Measurements from ENCODE around the gene ZNF497. TPM values are rescaled to one million over a fixed set of nuclear protein-coding genes. Genes with fewer than 3 reads are reported as not detected.
A peak's percentile ranks its signal among the peaks of the same experiment; 100 is the strongest.

Gene ZNF497
- total RNA-seq, 1 experiment from 2014 or later: 1.7 TPM

- TF ChIP-seq CREB1 (CRISPR knock-in tag; IDR thresholded peaks at IDR 0.05) (no peak), NR2C2 (CRISPR knock-in tag; IDR thresholded peaks at IDR 0.05) (no peak), EMX1 (CRISPR knock-in tag; IDR thresholded peaks at IDR 0.05) (0 out of 2 replicates have a peak, but pooled peaks have one; percentile 28), KAT7 (CRISPR knock-in tag; IDR thresholded peaks at IDR 0.05; ENCODE audit: borderline replicate concordance) (0 out of 2 replicates have a peak, but pooled peaks have one; percentile 17), TEAD4 (CRISPR knock-in tag; IDR thresholded peaks at IDR 0.05) (no peak), ZNF512 (CRISPR knock-in tag; IDR thresholded peaks at IDR 0.05; ENCODE audit: borderline replicate concordance) (no peak), RORB (CRISPR knock-in tag; IDR thresholded peaks at IDR 0.05) (no peak), PRDM15 (CRISPR knock-in tag; IDR thresholded peaks at IDR 0.05) (no peak), ARID4B (CRISPR knock-in tag; IDR thresholded peaks at IDR 0.05; ENCODE audit: borderline replicate concordance) (no peak), NFYB (CRISPR knock-in tag; conservative IDR thresholded peaks at IDR 0.05; ENCODE audit: low read depth) (no peak), OVOL2 (CRISPR knock-in tag; IDR thresholded peaks at IDR 0.05; ENCODE audit: borderline replicate concordance) (no peak), PRRX2 (CRISPR knock-in tag; IDR thresholded peaks at IDR 0.05) (no peak)
- TF ChIP-seq, protein P1, sequence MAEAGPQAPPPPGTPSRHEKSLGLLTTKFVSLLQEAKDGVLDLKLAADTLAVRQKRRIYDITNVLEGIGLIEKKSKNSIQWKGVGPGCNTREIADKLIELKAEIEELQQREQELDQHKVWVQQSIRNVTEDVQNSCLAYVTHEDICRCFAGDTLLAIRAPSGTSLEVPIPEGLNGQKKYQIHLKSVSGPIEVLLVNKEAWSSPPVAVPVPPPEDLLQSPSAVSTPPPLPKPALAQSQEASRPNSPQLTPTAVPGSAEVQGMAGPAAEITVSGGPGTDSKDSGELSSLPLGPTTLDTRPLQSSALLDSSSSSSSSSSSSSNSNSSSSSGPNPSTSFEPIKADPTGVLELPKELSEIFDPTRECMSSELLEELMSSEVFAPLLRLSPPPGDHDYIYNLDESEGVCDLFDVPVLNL (CRISPR knock-in tag; IDR thresholded peaks at IDR 0.05; ENCODE audit: borderline replicate concordance, low read depth): no peak
- TF ChIP-seq, protein P2, sequence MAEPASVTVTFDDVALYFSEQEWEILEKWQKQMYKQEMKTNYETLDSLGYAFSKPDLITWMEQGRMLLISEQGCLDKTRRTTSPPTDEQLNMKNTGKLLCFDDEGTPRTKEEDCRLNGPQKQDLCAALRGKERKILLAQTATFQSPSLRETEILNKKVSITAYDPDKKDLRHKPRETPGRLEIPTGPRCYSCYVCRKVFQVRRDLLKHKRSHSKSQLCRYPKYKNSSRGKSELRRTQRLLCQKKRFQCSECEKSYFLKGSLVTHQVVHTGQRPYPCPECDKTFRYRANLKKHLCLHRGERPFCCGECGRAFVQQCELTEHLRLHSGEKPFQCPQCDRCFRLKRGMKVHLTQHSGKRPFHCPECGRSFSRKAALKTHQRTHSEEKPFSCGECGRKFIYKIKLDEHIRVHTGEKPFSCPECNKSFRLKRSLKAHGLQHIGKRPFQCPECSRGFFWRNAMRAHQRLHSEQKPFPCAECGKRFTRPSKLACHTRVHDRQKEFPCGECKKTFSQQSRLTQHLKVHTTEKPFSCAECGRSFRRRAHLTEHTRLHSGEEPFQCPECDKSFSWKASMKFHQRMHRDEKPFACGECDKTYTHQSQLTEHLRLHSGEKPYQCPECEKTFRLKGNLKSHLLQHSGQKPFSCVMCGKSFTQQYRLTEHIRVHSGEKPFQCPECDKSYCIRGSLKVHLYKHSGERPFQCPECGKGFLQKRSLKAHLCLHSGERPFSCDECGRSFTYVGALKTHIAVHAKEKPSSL (CRISPR knock-in tag; conservative IDR thresholded peaks at IDR 0.05): no peak
- Mint-ChIP-seq H3K4me3 (peak overlapping the region; percentile 91), H3K36me3 (peaks cover under 1% of the 10 kb centered on the region), H3K9me3 (no peaks in the 10 kb centered on the region), H3K27me3 (ENCODE audit: low read depth) (peaks cover 14% of the 10 kb centered on the region), H3K27ac (no peak overlapping the region), H3K4me1 (peaks cover 18% of the 10 kb centered on the region)
- ChIA-PET CTCF (interaction anchor here (0.5 to 1.0 kb wide), 6 partner anchors 42 to 461 kb away, joined by 3 to 7 read pairs (median 4); partner anchors contain the start of genes ZBTB45 and ZNF324B), POLR2A (interaction anchor here (0.5 to 1.0 kb wide), 3 partner anchors 12 to 82 kb away, joined by 3 to 7 read pairs (median 4); partner anchors contain the start of genes ZNF324B and ZSCAN22)
- ATAC-seq (peak; percentile 10), DNase-seq (ENCODE audit: low spot score) (peak; percentile 31)
These were observed 46.6 kb upstream of the ZNF497 start for GRCh38 chr19:58409010-58409790.
